Right lobe of liver (tissue), 4 donors: ENCODE data around the gene VDAC1.

Experiments used
- POLR2A ChIP-seq: fragments of 450-650 bp; IDR thresholded peaks from one replicate; pipeline ENCODE4 v1.6.1; 2017; ENCODE audit warnings: antibody characterized with exemption, mild to moderate bottlenecking
- TF ChIP-seq, protein P1 (sequence below), 4 donors: fragments of 200-600 bp in 3 of 4; fragments of 450-650 bp in 1 of 4; IDR thresholded peaks; one replicate each; pipeline versions ENCODE4 v1.5.1 to v1.8.0; 2016 to 2022; ENCODE audit warnings: antibody characterized with exemption in 4 of 4, mild to moderate bottlenecking in 2 of 4
- donor health status: DM: no; HTN: no; CAD: no.
- donor health status: DM: no; HTN: no; CAD: no.
- donor health status: DM: no; HTN: yes; CAD: no.

GRCh38 chr5:134028496-134028895 is 23.7 kb upstream of the VDAC1 start:
- TF ChIP-seq, protein P1, sequence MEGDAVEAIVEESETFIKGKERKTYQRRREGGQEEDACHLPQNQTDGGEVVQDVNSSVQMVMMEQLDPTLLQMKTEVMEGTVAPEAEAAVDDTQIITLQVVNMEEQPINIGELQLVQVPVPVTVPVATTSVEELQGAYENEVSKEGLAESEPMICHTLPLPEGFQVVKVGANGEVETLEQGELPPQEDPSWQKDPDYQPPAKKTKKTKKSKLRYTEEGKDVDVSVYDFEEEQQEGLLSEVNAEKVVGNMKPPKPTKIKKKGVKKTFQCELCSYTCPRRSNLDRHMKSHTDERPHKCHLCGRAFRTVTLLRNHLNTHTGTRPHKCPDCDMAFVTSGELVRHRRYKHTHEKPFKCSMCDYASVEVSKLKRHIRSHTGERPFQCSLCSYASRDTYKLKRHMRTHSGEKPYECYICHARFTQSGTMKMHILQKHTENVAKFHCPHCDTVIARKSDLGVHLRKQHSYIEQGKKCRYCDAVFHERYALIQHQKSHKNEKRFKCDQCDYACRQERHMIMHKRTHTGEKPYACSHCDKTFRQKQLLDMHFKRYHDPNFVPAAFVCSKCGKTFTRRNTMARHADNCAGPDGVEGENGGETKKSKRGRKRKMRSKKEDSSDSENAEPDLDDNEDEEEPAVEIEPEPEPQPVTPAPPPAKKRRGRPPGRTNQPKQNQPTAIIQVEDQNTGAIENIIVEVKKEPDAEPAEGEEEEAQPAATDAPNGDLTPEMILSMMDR (IDR thresholded peaks at IDR 0.05), result no peak
- no peak for TF ChIP-seq POLR2A
